ENCODE results near the gene MRTFA. TPM values are rescaled to one million over a fixed set of nuclear protein-coding genes. Genes with fewer than 3 reads are reported as not detected.

Gene MRTFA
- total and polyA plus RNA-seq, 8 donors, result 11.1 to 706 (median 61.2) TPM

- Histone ChIP-seq H3K4me1 (peaks cover 19 to 84% (median 30%) of the 10 kb centered on the region in 4 donors), H3K36me3 (no peaks in the 10 kb centered on the region), H3K27me3 (no peaks in the 10 kb centered on the region), H3K4me3 (no peak overlapping the region), H3K27ac (no peak overlapping the region), H3K9me3 (no peaks in the 10 kb centered on the region)
- 89 to 93% (median 91%) methylated on average over 5 of the region's 5 CpGs for WGBS, 5 donors
- DNase-seq, result no peak
- TF ChIP-seq POLR2A (IDR thresholded peaks at IDR 0.05) (no peak), CTCF (IDR thresholded peaks at IDR 0.05) (no peak), EP300 (IDR thresholded peaks at IDR 0.05) (no peak), POLR2AphosphoS5 (IDR thresholded peaks at IDR 0.05) (no peak)
- intact Hi-C loops (cut with DNase I; ENCODE audit: low total_unique reads), result no loop called here
Observed at GRCh38 chr22:40482886-40483285, 153.6 kb downstream of the MRTFA start.

GRCh38 chr22:40482391-40482790, 154.1 kb downstream of the MRTFA start:
- no peak for DNase-seq
- Histone ChIP-seq H3K4me1 (peaks cover 20 to 84% (median 32%) of the 10 kb centered on the region in 4 donors), H3K27ac (no peak overlapping the region), H3K27me3 (no peaks in the 10 kb centered on the region), H3K4me3 (no peak overlapping the region), H3K36me3 (no peaks in the 10 kb centered on the region), H3K9me3 (no peaks in the 10 kb centered on the region)
- intact Hi-C loops (cut with DNase I; ENCODE audit: low total_unique reads), result no loop called here
- TF ChIP-seq POLR2A (IDR thresholded peaks at IDR 0.05), result no peak
- TF ChIP-seq POLR2AphosphoS5 (IDR thresholded peaks at IDR 0.05), result no peak

- Histone ChIP-seq H3K36me3 (no peaks in the 10 kb centered on the region), H3K4me1 (peaks cover 13 to 83% (median 22%) of the 10 kb centered on the region in 4 donors), H3K9me3 (no peaks in the 10 kb centered on the region), H3K4me3 (no peak overlapping the region), H3K27me3 (no peaks in the 10 kb centered on the region), H3K27ac (no peak overlapping the region)
- TF ChIP-seq POLR2A (IDR thresholded peaks at IDR 0.05) (no peak), POLR2AphosphoS5 (IDR thresholded peaks at IDR 0.05) (no peak), EP300 (IDR thresholded peaks at IDR 0.05) (no peak), CTCF (IDR thresholded peaks at IDR 0.05) (no peak)
- DNase-seq, result peak in 1 of 2 donors; percentile 36
- 60 to 72% (median 70%) methylated on average over 5 of the region's 5 CpGs for WGBS, 5 donors
- intact Hi-C loops (cut with DNase I; ENCODE audit: low total_unique reads), result no loop called here
Observed at GRCh38 chr22:40480996-40481395, 155.5 kb downstream of the MRTFA start.

GRCh38 chr22:40479887-40480538, 156.5 kb downstream of the MRTFA start:
- no peaks in the 10 kb centered on the region for H3K36me3 ChIP-seq
- DNase-seq, result no peak
- WGBS, 5 donors, result 77 to 90% (median 83%) methylated on average over 2 of the region's 2 CpGs
- no peak overlapping the region for H3K4me3 ChIP-seq
- H3K27ac ChIP-seq, result no peak overlapping the region
- TF ChIP-seq CTCF (IDR thresholded peaks at IDR 0.05) (no peak), POLR2A (IDR thresholded peaks at IDR 0.05) (no peak)
- no peaks in the 10 kb centered on the region for H3K27me3 ChIP-seq
- H3K4me1 ChIP-seq, result peaks cover 11 to 73% (median 18%) of the 10 kb centered on the region in 4 donors
- no peaks in the 10 kb centered on the region for H3K9me3 ChIP-seq
- intact Hi-C loops (cut with DNase I; ENCODE audit: low total_unique reads), result no loop called here

- TF ChIP-seq EP300 (IDR thresholded peaks at IDR 0.05) (no peak), POLR2A (IDR thresholded peaks at IDR 0.05) (no peak), POLR2AphosphoS5 (IDR thresholded peaks at IDR 0.05) (no peak), CTCF (IDR thresholded peaks at IDR 0.05) (no peak)
- H3K4me1 ChIP-seq, result peaks cover 11 to 67% (median 18%) of the 10 kb centered on the region in 4 donors
Observed at GRCh38 chr22:40479126-40479800, 157.3 kb downstream of the MRTFA start.

More at GRCh38 chr22:40479126-40479800, 157.3 kb downstream of the MRTFA start:
- H3K27ac ChIP-seq, result peak overlapping the region in 3 of 5 donors; percentile 11 to 60 (median 44)
- H3K36me3 ChIP-seq, result peaks cover 0 to 6% (median 0%) of the 10 kb centered on the region in 4 donors
- no peak for DNase-seq
- H3K27me3 ChIP-seq, result no peaks in the 10 kb centered on the region
- no peaks in the 10 kb centered on the region for H3K9me3 ChIP-seq
- intact Hi-C loops (cut with DNase I; ENCODE audit: low total_unique reads), result no loop called here
- WGBS, 5 donors, result 52 to 84% (median 69%) methylated on average over 6 of the region's 6 CpGs
- H3K4me3 ChIP-seq, result no peak overlapping the region
